ENCODE measurements around the gene SLC19A1.

SLC19A1 gene

GRCh38 chr21:45463871-45464270 lies 78.4 kb downstream of the SLC19A1 start:
- no peak for DNase-seq (ENCODE audit: low read depth)
- no peak overlapping the region for H3K4me3 ChIP-seq (ENCODE audit: low read length)
- no peak for TF ChIP-seq CTCF (conservative IDR thresholded peaks at IDR 0.05; ENCODE audit: low read length)

GRCh38 chr21:45461806-45462341 lies 80.4 kb downstream of the SLC19A1 start:
- no peak for DNase-seq (ENCODE audit: low read depth)
- no peak overlapping the region for H3K4me3 ChIP-seq (ENCODE audit: low read length)
- TF ChIP-seq CTCF (conservative IDR thresholded peaks at IDR 0.05; ENCODE audit: low read length): no peak

- no peak for TF ChIP-seq CTCF (conservative IDR thresholded peaks at IDR 0.05; ENCODE audit: low read length)
- H3K4me3 ChIP-seq (ENCODE audit: low read length): no peak overlapping the region
- DNase-seq (ENCODE audit: low read depth): no peak
Measured at GRCh38 chr21:45461369-45461750, 80.9 kb downstream of the SLC19A1 start.

- peak; percentile 86 for DNase-seq (ENCODE audit: low read depth)
- TF ChIP-seq CTCF (conservative IDR thresholded peaks at IDR 0.05; ENCODE audit: low read length): no peak; the same call in 1 of the 2 replicates
- no peak overlapping the region for H3K4me3 ChIP-seq (ENCODE audit: low read length)
Measured at GRCh38 chr21:45460611-45461368, 81.5 kb downstream of the SLC19A1 start.

GRCh38 chr21:45460011-45460565 lies 82.2 kb downstream of the SLC19A1 start:
- no peak for DNase-seq (ENCODE audit: low read depth)
- H3K4me3 ChIP-seq (ENCODE audit: low read length): no peak overlapping the region
- TF ChIP-seq CTCF (conservative IDR thresholded peaks at IDR 0.05; ENCODE audit: low read length): no peak

- TF ChIP-seq CTCF (conservative IDR thresholded peaks at IDR 0.05; ENCODE audit: low read length): no peak
- H3K4me3 ChIP-seq (ENCODE audit: low read length): no peak overlapping the region
- no peak for DNase-seq (ENCODE audit: low read depth)
Measured at GRCh38 chr21:45459171-45460010, 82.8 kb downstream of the SLC19A1 start.
